Memory B cell (primary cell): ENCODE measurements around the gene GSS.

Source experiments
- ATAC-seq: fragments of 150-1000 bp; cut with Tn5 transposase; 2 replicates; pipeline ENCODE4 v1.10.0; 2021; ENCODE audit warnings: low read depth, mild to moderate bottlenecking, moderate library complexity
- DNase-seq, 2 donors: peaks; one replicate each; pipeline ENCODE4 v3.0.0; 2022; ENCODE audit warnings: low spot score in 2 of 2
- H3K27ac Mint-ChIP-seq: one replicate; pipeline ENCODE4 v1.8.0; 2022; ENCODE audit warnings: mild to moderate bottlenecking, moderate library complexity, mixed read lengths
- H3K27me3 Mint-ChIP-seq: one replicate; pipeline ENCODE4 v1.8.0; 2022; ENCODE audit warnings: mixed read lengths
- H3K36me3 Mint-ChIP-seq: one replicate; pipeline ENCODE4 v1.8.0; 2022; ENCODE audit warnings: mild to moderate bottlenecking, mixed read lengths
- H3K4me1 Mint-ChIP-seq: one replicate; pipeline ENCODE4 v1.8.0; 2022; ENCODE audit warnings: mixed read lengths
- H3K4me3 Mint-ChIP-seq: one replicate; pipeline ENCODE4 v1.8.0; 2022; ENCODE audit warnings: mild to moderate bottlenecking, moderate library complexity, mixed read lengths
- H3K9me3 Mint-ChIP-seq: one replicate; pipeline ENCODE4 v1.8.0; 2022; ENCODE audit warnings: mixed read lengths

Gene GSS

GRCh38 chr20:34977365-34978091, 21.9 kb upstream of the GSS start:
- Mint-ChIP-seq H3K4me3 (no peak overlapping the region), H3K27me3 (peaks cover 18% of the 10 kb centered on the region), H3K9me3 (no peaks in the 10 kb centered on the region), H3K27ac (no peak overlapping the region), H3K36me3 (no peaks in the 10 kb centered on the region), H3K4me1 (peaks cover 2% of the 10 kb centered on the region)
- DNase-seq: no peak
- ATAC-seq: no peak

GRCh38 chr20:34976286-34976685, 20.7 kb upstream of the GSS start:
- ATAC-seq (no peak), DNase-seq (no peak)
- Mint-ChIP-seq H3K27ac (no peak overlapping the region), H3K4me1 (peaks cover 2% of the 10 kb centered on the region), H3K9me3 (no peaks in the 10 kb centered on the region), H3K27me3 (peaks cover 18% of the 10 kb centered on the region), H3K4me3 (no peak overlapping the region), H3K36me3 (no peaks in the 10 kb centered on the region)

- Mint-ChIP-seq H3K4me3 (no peak overlapping the region), H3K4me1 (peaks cover 2% of the 10 kb centered on the region), H3K9me3 (no peaks in the 10 kb centered on the region), H3K27ac (no peak overlapping the region), H3K36me3 (no peaks in the 10 kb centered on the region), H3K27me3 (peaks cover 12% of the 10 kb centered on the region)
- ATAC-seq (no peak), DNase-seq (no peak)
Measured at GRCh38 chr20:34974246-34974645, 18.6 kb upstream of the GSS start.

- DNase-seq: no peak
- ATAC-seq: no peak
- Mint-ChIP-seq H3K4me3 (no peak overlapping the region), H3K36me3 (no peaks in the 10 kb centered on the region), H3K9me3 (no peaks in the 10 kb centered on the region), H3K27ac (no peak overlapping the region), H3K27me3 (peaks cover 4% of the 10 kb centered on the region), H3K4me1 (no peaks in the 10 kb centered on the region)
Measured at GRCh38 chr20:34971561-34972235, 16.1 kb upstream of the GSS start.

- H3K4me1 Mint-ChIP-seq: no peaks in the 10 kb centered on the region
- H3K36me3 Mint-ChIP-seq: no peaks in the 10 kb centered on the region
- no peak overlapping the region for H3K4me3 Mint-ChIP-seq
- H3K27ac Mint-ChIP-seq: no peak overlapping the region
- ATAC-seq (no peak), DNase-seq (no peak)
- peaks cover 5% of the 10 kb centered on the region for H3K27me3 Mint-ChIP-seq
- no peaks in the 10 kb centered on the region for H3K9me3 Mint-ChIP-seq
Measured at GRCh38 chr20:34970846-34971560, 15.4 kb upstream of the GSS start.

GRCh38 chr20:34970193-34970840, 14.7 kb upstream of the GSS start:
- no peaks in the 10 kb centered on the region for H3K9me3 Mint-ChIP-seq

GRCh38 chr20:34968042-34968775, 12.6 kb upstream of the GSS start:
- H3K9me3 Mint-ChIP-seq: no peaks in the 10 kb centered on the region
- ATAC-seq: no peak
- no peak overlapping the region for H3K4me3 Mint-ChIP-seq
- H3K36me3 Mint-ChIP-seq: no peaks in the 10 kb centered on the region
- no peak overlapping the region for H3K27ac Mint-ChIP-seq
- peaks cover 5% of the 10 kb centered on the region for H3K27me3 Mint-ChIP-seq
- no peak for DNase-seq
- no peaks in the 10 kb centered on the region for H3K4me1 Mint-ChIP-seq

More at GRCh38 chr20:34970193-34970840, 14.7 kb upstream of the GSS start:
- Mint-ChIP-seq H3K4me3 (no peak overlapping the region), H3K36me3 (no peaks in the 10 kb centered on the region), H3K4me1 (no peaks in the 10 kb centered on the region), H3K27me3 (peaks cover 5% of the 10 kb centered on the region), H3K27ac (no peak overlapping the region)
- DNase-seq (no peak), ATAC-seq (no peak)

- Mint-ChIP-seq H3K27me3 (peaks cover 3% of the 10 kb centered on the region), H3K9me3 (no peaks in the 10 kb centered on the region), H3K36me3 (no peaks in the 10 kb centered on the region), H3K27ac (no peak overlapping the region), H3K4me3 (no peak overlapping the region), H3K4me1 (no peaks in the 10 kb centered on the region)
- ATAC-seq (no peak), DNase-seq (no peak)
Measured at GRCh38 chr20:34967421-34967820, 11.8 kb upstream of the GSS start.

GRCh38 chr20:34965051-34965450, 9.4 kb upstream of the GSS start:
- Mint-ChIP-seq H3K36me3 (no peaks in the 10 kb centered on the region), H3K4me3 (no peak overlapping the region), H3K4me1 (peaks cover 3% of the 10 kb centered on the region), H3K27ac (no peak overlapping the region), H3K27me3 (peaks cover 1% of the 10 kb centered on the region), H3K9me3 (no peaks in the 10 kb centered on the region)
- DNase-seq (no peak), ATAC-seq (no peak)

GRCh38 chr20:34964486-34964885, 8.9 kb upstream of the GSS start:
- peaks cover 1% of the 10 kb centered on the region for H3K27me3 Mint-ChIP-seq
- H3K4me1 Mint-ChIP-seq: peaks cover 3% of the 10 kb centered on the region
- H3K9me3 Mint-ChIP-seq: no peaks in the 10 kb centered on the region
- H3K4me3 Mint-ChIP-seq: no peak overlapping the region
- H3K27ac Mint-ChIP-seq: no peak overlapping the region
- DNase-seq: no peak
- no peaks in the 10 kb centered on the region for H3K36me3 Mint-ChIP-seq
- ATAC-seq: no peak

GRCh38 chr20:34956751-34957472, 1.3 kb upstream of the GSS start:
- ATAC-seq: no peak
- peak overlapping the region; percentile 90 for H3K27ac Mint-ChIP-seq
- no peak overlapping the region for H3K4me3 Mint-ChIP-seq
- no peaks in the 10 kb centered on the region for H3K27me3 Mint-ChIP-seq
- no peaks in the 10 kb centered on the region for H3K36me3 Mint-ChIP-seq
- DNase-seq: no peak
- H3K4me1 Mint-ChIP-seq: peaks cover 21% of the 10 kb centered on the region
- H3K9me3 Mint-ChIP-seq: no peaks in the 10 kb centered on the region

- Mint-ChIP-seq H3K4me1 (peaks cover 24% of the 10 kb centered on the region), H3K4me3 (peak overlapping the region; percentile 95), H3K27ac (peak overlapping the region; percentile 90), H3K36me3 (no peaks in the 10 kb centered on the region), H3K27me3 (no peaks in the 10 kb centered on the region), H3K9me3 (no peaks in the 10 kb centered on the region)
- ATAC-seq (no peak), DNase-seq (no peak)
Measured at GRCh38 chr20:34956041-34956458, 444 bp upstream of the GSS start.

GRCh38 chr20:34954904-34955230, 739 bp downstream of the GSS start:
- ATAC-seq (no peak), DNase-seq (no peak)
- Mint-ChIP-seq H3K27me3 (no peaks in the 10 kb centered on the region), H3K9me3 (no peaks in the 10 kb centered on the region), H3K4me3 (peak overlapping the region; percentile 95), H3K4me1 (peaks cover 21% of the 10 kb centered on the region), H3K27ac (peak overlapping the region; percentile 90), H3K36me3 (peaks cover 2% of the 10 kb centered on the region)
